Right renal cortex interstitium (tissue), 3 donors: ENCODE results near the gene NGB. TPM values are rescaled to one million over a fixed set of nuclear protein-coding genes. Genes with fewer than 3 reads are reported as not detected.
"Not testable (repeated sequence)": the region's sequence is repeated elsewhere in the genome, so short reads cannot be mapped to it uniquely, and the experiment has no call there.

ENCODE experiments used
- DNase-seq, 3 donors: peaks; one replicate each; pipeline ENCODE4 v3.0.0-alpha.2; 2013; ENCODE audit warnings: low read depth in 3 of 3, low spot score in 2 of 3
- polyA plus RNA-seq, 3 donors: library from polyadenylated mRNA; unstranded; fragments of 120-200 nt; gene quantifications; one replicate each; pipeline ENCODE4 v1.2.1, GENCODE V29; 2013; ENCODE audit not compliant: insufficient read length in 3 of 3

Gene NGB, protein sequence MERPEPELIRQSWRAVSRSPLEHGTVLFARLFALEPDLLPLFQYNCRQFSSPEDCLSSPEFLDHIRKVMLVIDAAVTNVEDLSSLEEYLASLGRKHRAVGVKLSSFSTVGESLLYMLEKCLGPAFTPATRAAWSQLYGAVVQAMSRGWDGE
- not detected for polyA plus RNA-seq

DNA sequence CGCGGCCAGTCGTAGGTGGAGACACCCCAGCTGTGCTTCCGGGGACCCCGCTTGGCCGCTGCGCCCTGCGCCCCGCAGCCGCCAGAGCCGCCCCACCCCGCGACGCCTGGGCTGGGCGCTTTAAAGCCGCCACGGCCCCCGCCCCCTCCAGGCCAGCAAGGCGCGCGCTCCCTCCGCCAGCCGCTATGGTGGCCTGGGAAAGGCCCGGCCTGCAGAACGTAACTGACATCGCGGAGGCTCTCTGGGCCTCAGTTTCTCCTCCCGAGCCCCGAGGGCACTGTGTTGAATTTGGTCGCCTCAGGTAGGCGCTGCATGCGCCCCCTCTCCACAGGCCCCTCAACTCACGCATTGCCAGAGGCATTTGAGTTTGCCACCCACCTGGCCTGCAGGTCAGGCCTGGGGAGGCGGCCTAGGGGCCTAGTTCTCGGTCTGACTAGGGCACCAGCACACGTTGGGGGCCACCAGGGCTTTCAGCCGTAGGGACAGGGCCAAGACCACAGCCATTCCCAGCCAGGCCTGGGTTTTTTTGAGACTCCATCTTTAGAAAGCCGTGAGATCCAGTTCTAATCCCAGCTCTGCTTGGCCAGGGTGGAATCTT is at the start of gene NGB:
NGB (minus strand) TSS at position 94 of the 598 bp plus-strand sequence. CDS start 269 bp downstream, outside the sequence.
- no peak for DNase-seq

DNA sequence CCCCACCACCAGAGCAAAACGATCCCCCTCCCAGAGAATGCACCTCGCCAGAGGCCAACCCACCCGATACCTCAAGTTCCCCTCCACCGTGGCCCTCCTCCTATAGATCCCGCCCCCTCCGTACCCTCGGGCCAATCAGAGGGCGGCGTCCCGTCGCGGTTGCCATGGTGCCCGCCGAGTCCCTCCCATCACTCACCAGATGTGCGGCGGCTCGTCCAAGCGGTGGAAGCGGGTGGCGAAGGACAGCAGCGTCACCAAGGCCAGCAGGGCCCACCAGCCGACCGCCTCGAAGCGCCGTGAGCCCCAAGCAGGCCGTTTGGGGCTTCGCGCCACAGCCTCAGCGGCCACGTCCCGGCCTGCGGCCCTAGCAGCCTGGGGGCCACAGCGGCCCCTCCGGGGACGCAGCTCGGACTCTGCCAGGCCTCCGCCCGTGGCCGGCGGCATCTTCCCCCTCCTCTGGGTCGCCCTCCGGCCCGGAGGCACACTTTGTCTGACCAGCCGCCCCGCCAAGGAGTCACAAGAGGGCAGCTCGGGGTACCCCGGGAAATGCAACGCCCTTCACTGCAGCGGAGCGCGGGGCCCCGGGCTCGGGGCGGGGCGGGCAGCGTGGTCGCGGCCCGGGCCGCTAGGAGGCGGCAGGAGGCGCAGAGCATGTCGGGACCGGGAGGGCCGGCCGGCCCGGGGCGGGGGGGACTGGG is 49.4 kb upstream of the NGB start, which contains the start of gene POMT2:
POMT2 (minus strand) TSS at position 646 of the 698 bp plus-strand sequence; CDS start at position 444, 202 bp downstream.
- DNase-seq, result peak in 2 of 3 donors; percentile 80 to 82

DNA sequence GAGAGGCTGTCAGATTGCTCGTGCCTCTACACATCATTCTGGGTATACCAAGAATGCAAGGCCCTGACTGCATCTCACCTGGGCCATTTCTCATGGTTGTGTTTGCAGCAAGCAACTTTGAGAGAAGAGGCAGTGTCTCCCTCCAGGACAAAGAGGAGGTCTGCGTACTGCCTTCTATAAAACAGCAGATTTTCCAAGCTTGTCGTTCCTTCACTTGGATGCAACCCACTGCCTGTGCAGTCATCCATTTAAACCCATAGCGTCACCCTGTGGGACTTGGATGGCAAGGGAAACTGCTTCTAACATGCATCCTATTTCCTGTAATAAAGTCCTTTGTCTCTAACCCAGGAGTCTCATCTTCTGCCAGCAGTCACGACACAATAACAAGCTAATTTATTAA is 48.4 kb upstream of the NGB start:
- DNase-seq, result no peak

DNA sequence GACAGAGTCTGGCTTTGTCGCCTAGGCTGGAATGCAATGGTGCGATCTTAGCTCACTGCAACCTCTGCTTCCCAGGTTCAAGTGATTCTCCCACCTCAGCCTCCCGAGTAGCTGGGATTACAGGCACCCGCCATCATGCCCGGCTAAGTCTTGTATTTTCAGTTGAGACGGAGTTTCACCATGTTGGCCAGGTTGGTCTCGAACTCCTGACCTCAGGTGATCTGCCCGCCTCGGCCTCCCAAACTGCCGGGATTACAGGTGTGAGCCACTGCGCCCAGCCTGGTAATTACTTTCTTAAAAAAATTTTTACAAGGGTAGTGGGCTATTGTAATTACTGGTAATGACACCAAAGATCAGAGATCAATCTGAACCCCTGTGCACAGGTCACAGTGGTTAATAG is 47.8 kb upstream of the NGB start:
- not testable (repeated sequence) for DNase-seq

DNA sequence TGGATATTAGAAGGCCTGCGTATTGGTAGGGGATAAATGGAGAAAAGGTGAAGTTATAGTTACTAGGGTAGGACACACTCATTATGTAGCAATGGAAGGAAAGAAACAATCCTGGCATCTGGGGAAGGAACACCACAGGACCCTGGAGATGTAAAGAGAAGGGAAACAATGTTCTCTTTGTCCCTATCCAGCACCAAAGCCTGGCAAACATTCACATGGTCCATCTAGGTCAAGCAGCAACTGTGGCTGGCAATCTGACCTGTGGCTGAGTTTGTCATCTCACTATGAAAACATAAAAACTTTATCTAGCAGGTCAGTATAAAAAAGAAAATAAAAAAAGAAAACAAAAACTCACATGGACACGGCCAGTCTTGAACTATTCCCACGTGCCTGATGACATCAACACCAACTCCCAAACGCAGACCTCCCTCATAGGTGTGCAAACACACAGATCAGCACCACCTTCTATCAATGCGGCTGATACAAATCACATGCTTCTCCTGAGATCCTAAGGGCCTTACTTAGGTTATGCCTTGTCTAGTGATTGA is 47.1 kb upstream of the NGB start:
- DNase-seq, result no peak

DNA sequence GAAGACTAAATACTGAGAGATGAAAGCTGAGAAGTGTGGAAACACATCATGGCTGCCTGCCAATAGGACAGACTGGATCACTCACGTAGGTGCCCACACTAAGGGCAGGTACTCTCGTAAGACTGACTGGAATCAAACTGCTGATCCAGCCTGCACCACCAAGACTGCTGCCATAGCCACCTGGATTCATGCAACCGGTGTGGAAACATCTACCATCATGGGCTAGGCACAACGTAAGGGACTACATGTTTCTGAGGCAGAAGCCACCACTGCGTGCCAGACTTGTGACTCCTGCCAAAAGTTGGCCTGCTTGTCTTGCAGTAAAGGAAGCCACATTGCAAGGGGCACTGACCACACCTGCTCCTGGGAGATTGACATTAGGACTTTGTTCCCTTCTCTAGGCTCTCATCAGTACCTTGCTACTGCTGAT is 45.9 kb upstream of the NGB start:
- DNase-seq, result no peak

DNA sequence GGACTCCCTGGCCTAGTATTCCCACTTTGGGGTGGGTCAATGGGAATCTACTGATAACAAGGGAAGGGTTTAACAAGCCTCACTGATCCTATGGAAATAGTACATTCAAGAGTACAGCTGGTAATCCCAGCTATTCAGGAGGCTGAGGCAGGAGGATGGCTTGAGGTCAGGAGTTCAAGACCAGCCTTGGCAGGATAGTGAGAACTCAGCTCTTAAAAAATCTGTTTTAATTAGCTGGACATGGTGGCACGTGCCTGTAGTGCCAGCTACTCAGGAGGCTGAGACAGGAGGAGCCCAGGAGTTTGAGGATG is 45.1 kb upstream of the NGB start:
- no peak for DNase-seq

DNA sequence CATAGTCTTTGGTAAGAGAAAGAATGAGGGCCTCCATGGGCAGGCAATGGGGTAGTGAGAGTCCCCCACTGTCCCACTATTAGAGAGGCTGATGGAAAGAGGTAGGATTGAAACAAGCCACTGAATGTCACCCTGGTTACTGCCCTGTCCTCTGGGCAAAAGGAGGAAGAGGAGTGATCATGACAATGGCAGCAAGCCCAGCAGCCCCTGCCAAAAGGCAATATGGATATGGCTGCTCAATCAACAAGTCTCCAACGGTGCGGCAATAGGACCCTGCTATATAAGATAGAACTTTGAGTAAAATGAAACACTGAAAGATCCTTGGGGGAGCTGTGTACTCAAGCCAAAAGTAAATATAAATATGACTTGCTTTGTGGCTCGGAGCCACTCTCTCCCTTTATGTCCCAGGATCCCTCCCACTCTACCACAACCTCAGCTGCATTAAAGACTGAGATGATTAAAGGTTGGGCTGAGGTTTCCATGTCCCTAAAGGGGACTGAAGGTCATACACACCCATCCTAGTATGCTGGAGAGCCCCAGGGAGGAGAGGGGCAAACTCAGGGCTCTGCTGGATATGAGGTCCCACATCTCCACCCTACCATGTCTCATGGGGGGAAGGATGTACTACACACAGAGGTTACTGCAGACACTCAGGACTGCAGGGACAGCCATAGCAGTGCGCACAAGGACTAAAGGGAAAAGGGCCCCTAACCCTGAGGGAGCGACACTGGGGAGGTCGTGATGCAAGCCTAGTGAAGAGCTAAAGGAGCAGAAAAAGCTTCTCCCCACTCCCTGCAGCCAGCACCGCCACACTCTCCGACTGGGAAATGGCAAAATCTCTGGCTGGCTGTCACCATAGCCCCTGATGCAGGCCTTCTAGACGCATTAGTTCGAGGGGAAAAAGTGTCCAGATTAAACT is 43.8 kb upstream of the NGB start:
- no peak for DNase-seq

DNA sequence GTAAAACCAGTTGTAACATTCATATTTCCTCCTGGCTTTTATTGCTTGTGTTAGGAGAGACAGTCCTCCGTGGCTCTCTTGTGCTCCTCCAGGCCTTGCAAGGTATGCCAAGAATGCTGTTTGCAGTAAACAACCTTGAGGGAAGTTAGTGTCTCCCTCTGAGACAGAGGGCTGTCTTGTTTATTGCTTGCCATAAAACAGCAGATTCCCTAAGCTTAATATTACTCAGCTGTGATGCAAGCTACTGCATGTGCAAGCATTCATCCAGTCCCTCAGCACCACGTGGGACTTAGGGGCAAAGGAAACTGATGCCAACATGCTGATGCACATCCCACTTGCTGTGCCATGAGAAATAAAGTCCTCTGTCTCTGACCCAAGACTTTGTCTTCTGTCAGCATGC is 43.0 kb upstream of the NGB start:
- DNase-seq, result no peak

DNA sequence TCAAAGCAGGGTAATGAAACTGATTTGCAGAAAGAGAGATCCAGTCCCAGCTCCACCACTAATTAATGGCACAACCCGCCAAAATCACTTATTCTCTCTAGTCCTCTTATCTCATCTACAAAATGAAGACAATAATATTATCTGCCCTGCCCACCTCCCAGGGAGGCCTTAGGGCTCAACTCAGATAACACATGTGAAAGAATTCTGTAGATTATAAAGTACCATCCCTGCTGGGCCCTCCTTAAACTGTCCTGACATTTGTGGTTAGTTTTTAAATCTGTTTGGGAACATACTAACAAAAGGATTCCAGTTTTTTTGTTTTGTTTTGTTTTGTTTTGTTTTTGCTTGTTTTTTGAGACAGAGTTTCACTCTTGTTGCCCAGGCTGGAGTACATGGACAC is 42.4 kb upstream of the NGB start:
- DNase-seq, result no peak

DNA sequence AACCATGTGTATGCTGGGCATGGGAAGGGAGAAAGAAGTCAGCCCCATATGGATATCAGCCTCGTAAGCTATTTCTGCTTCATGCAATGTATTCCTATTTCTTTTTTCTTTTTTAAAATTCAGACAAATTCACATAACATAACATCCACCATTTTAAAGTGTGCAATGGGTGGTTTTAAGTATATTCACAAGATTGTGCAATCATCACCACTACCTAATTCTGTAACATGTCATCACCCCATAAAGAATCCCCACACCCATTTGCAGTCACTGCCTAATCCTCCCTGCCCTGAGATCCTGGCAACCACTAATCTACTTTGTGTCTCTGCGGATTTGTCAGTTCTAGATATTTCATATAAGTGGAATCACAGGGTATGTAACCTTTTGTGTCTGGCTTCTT is 40.2 kb upstream of the NGB start:
- no peak for DNase-seq

DNA sequence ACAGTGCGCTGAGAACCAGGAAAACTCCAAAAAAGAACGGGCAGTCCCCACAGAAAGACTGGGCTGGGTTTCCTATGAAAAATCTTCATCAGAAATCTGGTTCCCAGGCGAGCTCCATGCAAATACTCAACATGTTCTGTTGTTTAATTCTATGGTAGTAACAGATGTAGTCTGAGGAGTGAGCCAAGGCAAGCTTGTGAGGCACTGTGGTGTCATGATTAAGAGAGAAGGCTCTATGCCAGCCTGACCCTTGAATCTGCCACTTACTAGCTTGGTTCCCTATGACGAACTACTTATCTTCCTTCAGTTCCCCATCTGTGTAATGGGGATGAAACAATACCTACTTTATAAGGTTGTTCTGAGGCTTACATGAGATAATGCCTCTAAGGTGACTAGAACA is 39.0 kb upstream of the NGB start:
- no peak for DNase-seq

DNA sequence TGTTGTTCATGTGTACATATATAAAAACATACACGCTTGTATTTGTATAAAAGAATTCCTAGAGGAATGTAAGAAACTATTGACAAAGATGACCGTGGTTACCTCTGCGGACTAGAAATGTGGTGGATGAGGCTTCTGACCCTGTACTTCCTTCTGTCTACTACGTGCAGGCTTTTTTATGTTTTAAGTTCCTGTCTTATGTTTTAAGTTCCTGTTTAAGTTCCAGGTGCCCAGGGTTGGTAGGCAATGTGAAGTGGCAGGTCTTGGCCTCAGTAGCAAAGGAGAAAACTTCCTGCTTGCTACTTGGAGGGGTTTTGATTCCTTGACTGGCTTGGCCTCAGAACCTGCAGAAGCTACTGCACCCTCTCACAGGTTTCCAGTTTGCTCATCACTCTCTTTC is 38.1 kb upstream of the NGB start:
- DNase-seq, result no peak

DNA sequence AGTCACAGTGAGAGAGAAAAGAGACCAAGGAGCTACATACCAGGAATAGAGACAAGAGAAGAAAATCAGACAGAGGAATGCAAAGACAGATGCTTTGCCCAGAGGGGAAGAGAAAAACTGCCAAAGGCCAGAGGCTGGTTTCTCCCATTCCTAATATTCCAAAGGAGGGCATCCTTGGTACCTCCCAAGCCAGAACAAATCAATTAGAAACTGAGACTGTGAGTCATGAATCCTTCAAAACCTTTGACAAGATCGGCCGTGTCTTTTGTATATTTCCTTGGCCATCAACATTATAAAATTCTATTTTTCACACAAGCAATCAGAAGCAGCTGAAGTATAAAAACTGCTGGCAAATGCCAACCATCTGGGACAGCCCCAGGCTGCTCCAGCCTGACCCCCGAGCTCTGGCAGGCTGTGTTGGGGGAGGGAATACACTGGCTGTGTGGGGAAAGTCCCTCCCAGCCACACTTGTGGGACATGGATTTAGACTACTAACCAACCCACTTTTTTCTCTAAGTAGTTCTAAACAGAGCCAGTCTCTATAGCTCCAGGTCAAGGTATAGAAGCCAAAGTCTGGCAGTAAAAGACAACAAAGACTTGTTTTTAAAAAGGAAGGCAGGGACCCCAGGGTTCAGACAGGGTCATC is 36.0 kb upstream of the NGB start:
- no peak for DNase-seq

DNA sequence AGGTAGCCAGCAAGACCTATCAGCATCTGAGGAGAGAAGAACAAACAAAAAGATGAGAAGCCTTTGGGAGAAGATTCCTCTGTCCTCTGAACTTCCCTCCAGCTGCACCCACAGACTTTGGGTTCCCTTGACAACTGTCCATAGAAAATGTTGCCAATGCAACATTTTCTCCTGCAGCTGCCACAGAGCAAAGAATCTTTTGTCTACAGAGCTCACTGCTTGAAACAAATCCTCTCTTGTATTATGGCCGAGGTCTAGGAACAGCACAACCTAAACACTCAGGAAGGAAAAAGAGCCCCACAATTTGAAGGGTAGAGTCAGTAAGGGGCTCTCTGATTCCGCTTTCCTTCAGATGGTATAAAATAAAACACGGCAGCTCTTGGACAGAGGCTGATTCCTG is 35.4 kb upstream of the NGB start:
- DNase-seq, result no peak

DNA sequence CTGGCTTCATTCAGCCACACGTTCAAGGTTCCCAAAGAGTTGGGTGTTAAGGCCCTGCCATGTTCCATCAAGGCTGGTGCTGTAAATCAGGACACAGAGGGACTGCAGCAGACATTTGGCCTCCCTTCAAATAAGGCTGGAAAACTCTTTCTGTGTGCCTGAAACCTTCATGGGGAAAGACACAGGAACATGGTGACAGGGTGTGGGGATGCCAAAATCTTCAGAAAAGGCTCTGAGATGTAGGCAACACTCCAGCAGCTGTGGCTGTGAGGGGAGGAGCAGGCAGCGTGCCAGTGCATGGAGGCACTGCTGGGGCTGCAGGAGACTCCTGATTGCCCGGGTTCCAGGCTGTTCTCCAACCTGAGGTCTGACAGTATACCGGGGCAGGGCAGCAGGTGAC is 34.7 kb upstream of the NGB start:
- no peak for DNase-seq

DNA sequence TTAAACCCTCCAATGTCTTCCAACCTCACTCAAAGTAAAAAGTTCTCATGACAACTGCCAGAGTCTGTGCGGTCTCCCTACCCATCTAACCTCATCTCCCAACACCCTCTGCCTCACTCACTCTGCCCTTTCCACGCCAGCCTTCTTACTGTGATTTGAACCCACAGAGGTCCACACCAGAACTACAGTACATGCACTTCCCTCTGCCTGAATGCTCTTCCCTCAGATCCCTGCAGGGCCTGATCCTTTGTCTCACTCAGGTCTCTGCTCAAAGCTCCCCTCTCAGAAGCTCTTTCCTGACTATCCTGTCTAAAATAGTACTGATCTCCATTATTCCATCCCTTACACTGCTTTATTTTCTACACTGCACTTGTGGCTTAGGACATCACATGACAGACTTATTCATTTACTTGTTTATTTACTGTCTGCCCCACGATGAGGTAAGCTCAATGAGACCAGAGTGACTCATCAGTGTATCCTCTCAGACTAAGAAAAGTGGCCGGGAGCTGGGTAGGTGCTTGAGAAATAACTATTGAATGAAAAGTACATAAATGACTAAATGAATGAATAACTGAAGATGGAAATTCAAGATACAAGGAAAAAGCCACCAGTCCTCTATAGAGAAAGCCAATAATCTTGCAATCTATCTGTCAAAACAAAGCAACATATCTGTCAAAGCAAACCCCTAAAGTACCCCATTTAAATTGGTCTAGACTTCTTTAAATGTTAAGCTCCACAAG is 32.6 kb upstream of the NGB start:
- DNase-seq, result no peak

DNA sequence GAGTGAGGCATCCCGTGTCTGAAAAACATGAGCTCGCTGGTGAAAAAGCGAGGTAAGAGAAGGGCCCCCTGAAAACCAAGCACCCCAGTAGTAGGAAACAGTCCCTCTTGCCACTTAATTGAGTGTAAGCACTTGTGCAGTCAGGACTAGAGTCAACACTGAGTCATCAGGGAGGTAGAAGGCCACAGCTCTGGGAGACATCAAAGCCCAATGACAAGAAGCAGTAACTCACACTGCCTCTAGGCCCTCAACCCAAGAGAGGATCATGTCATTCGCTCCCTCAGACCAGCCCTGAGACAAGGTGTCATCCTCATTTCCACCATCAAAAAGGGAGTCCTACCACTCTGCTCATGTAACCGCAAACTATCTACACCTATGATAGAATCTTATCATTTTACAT is 31.9 kb upstream of the NGB start:
- no peak for DNase-seq

DNA sequence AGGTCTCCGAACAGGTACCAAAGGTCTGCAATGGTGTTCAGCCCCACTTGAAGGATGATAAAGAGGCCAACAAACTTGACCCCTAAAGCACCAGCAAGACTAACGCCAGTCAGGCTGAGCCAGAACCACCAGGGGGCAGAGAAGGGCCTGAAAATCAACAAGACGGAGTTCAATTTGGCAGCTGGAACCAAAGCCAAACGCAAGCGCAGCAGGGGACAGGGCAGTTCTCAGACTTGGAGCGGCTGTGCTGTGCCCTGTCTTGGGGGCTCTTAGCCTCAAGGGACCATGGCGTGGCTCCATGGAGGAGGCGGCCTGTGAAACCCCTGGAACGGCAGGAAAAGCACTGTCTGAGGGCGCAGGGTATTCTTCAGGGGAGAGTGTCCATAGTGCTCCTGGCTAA is 30.1 kb upstream of the NGB start:
- peak in 1 of 3 donors; percentile 69 for DNase-seq

DNA sequence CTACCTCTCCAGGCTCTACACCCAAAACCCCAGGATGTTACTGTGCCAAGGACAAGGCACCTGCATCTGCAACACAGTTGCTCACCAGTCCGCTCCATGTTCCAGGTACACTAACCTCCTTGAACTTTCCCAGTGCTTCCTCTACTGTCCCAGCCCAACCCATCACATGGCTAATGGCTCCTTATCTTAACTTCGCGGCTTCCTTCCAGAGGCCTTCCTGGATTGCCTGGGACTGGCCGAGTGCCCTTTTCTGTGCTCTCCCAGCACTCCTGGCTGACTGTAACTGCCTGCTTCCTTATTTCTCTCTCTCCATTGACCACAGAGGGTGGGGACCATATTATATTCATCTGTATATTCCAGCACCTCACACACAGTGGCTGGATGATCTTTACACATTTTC is 28.8 kb upstream of the NGB start:
- DNase-seq, result no peak
